ENCODE results near the gene PDLIM7.
A peak's percentile ranks its signal among the peaks of the same experiment; 100 is the strongest.

The PDLIM7 gene

GRCh38 chr5:177477701-177478477 lies 19.5 kb downstream of the PDLIM7 start:
- TF ChIP-seq CTCF (IDR thresholded peaks at IDR 0.05; ENCODE audit: unreplicated experiment in 3 of 3) = no peak
- Mint-ChIP-seq H3K9me3 (no peaks in the 10 kb centered on the region), H3K36me3 (ENCODE audit: low read depth) (peaks cover 10% of the 10 kb centered on the region), H3K4me1 (peaks cover 50% of the 10 kb centered on the region), H3K4me3 (peak overlapping the region; percentile 32 to 58 (median 47)), H3K27me3 (ENCODE audit: low read depth) (peaks cover 3% of the 10 kb centered on the region), H3K27ac (peak overlapping the region; percentile 44 to 98 (median 90))

GRCh38 chr5:177476531-177477233 lies 20.7 kb downstream of the PDLIM7 start:
- peaks cover 5% of the 10 kb centered on the region for H3K36me3 Mint-ChIP-seq (ENCODE audit: low read depth)
- H3K27me3 Mint-ChIP-seq (ENCODE audit: low read depth) = peaks cover 3% of the 10 kb centered on the region
- H3K4me3 Mint-ChIP-seq = peak overlapping the region; percentile 20 to 78 (median 55)
- no peak for TF ChIP-seq CTCF (IDR thresholded peaks at IDR 0.05; ENCODE audit: unreplicated experiment in 3 of 3)
- peaks cover 51% of the 10 kb centered on the region for H3K4me1 Mint-ChIP-seq
- H3K9me3 Mint-ChIP-seq = no peaks in the 10 kb centered on the region
- H3K27ac Mint-ChIP-seq = peak overlapping the region; percentile 12 to 75 (median 72)

GRCh38 chr5:177475563-177476427 lies 21.6 kb downstream of the PDLIM7 start:
- Mint-ChIP-seq H3K4me1 (peaks cover 60% of the 10 kb centered on the region), H3K27ac (peak overlapping the region; percentile 53 to 85 (median 83)), H3K9me3 (no peaks in the 10 kb centered on the region), H3K4me3 (peak overlapping the region; percentile 76 to 85 (median 78)), H3K36me3 (ENCODE audit: low read depth) (peaks cover 8% of the 10 kb centered on the region), H3K27me3 (ENCODE audit: low read depth) (peaks cover 3% of the 10 kb centered on the region)
- TF ChIP-seq CTCF (IDR thresholded peaks at IDR 0.05; ENCODE audit: unreplicated experiment in 3 of 3) = no peak

DNA sequence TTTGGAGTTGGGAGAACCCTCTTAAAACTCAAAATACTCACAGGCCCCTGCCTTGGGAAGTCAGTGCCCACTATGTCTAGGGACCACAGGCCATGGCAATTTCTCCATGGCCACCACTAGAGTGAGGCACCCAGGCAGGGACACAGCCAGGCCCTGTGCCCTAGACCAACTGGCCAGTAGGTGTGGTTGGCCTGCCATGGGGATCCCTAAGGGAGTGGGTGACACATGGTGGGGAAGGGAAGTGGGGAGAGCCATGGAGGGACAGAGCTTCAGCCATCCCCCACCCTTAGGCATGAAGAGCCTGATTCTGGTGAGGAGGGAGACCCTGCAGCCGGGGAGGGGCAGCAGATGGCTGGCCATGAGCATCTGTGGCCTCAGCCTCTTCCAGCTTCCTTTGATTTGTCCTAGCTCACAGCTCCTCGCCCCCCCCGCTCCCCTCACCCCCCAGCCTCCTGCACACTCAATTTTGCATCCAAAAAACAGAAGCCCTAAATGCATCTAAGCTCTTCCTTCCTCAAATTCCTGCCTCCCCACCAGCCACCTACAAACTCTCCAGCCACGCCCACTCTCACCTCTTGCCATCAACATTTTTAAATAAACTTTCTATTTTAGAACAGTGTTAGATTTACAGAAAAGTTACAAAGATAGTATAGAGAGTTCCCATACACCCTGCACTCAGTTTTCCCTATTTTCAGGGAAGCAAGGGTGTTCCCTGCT lies 22.4 kb downstream of the PDLIM7 start:
- Mint-ChIP-seq H3K4me3 (peak overlapping the region; percentile 90 to 93 (median 92)), H3K27ac (peak overlapping the region; percentile 85 to 93 (median 92))
- no peak for TF ChIP-seq CTCF (IDR thresholded peaks at IDR 0.05; ENCODE audit: unreplicated experiment in 3 of 3)

GRCh38 chr5:177474002-177474476 lies 23.4 kb downstream of the PDLIM7 start:
- peak overlapping the region; percentile 90 to 93 (median 92) for H3K4me3 Mint-ChIP-seq
- no peak for TF ChIP-seq CTCF (IDR thresholded peaks at IDR 0.05; ENCODE audit: unreplicated experiment in 3 of 3)

More for the DNA sequence above, 22.4 kb downstream of the PDLIM7 start:
- H3K27me3 Mint-ChIP-seq (ENCODE audit: low read depth) = peaks cover 3% of the 10 kb centered on the region
- H3K4me1 Mint-ChIP-seq = peaks cover 66% of the 10 kb centered on the region
- peaks cover 13% of the 10 kb centered on the region for H3K36me3 Mint-ChIP-seq (ENCODE audit: low read depth)
- H3K9me3 Mint-ChIP-seq = no peaks in the 10 kb centered on the region

More at GRCh38 chr5:177474002-177474476, 23.4 kb downstream of the PDLIM7 start:
- Mint-ChIP-seq H3K27me3 (ENCODE audit: low read depth) (peaks cover 3% of the 10 kb centered on the region), H3K36me3 (ENCODE audit: low read depth) (peaks cover 17% of the 10 kb centered on the region), H3K9me3 (no peaks in the 10 kb centered on the region), H3K27ac (peak overlapping the region; percentile 85 to 93 (median 92)), H3K4me1 (peaks cover 60% of the 10 kb centered on the region)

Measured in nephron (organoid).